Mucosa of stomach (tissue), 1 donor: ENCODE measurements around the gene SLC2A13.
"Not testable (repeated sequence)": the region's sequence is repeated elsewhere in the genome, so short reads cannot be mapped to it uniquely, and the experiment has no call there.

Source experiments
- H3K27me3 ChIP-seq: one replicate; pipeline ENCODE4 v1.7.0; 2013; ENCODE audit warnings: mild to moderate bottlenecking, low read length; ENCODE audit not compliant: control insufficient read depth, insufficient read depth
- H3K36me3 ChIP-seq: one replicate; pipeline ENCODE4 v1.7.0; 2013; ENCODE audit warnings: low read length; ENCODE audit not compliant: control insufficient read depth, insufficient read depth
- H3K4me1 ChIP-seq: one replicate; pipeline ENCODE4 v1.7.0; 2013; ENCODE audit warnings: mild to moderate bottlenecking, low read length; ENCODE audit not compliant: control insufficient read depth, insufficient read depth
- H3K4me3 ChIP-seq: one replicate; pipeline ENCODE4 v1.7.0; 2013; ENCODE audit warnings: low read length
- H3K9ac ChIP-seq: one replicate; pipeline ENCODE4 v1.7.0; 2013; ENCODE audit warnings: mild to moderate bottlenecking, low read length, moderate library complexity
- H3K9me3 ChIP-seq: one replicate; pipeline ENCODE4 v1.7.0; 2013; ENCODE audit warnings: mild to moderate bottlenecking, low read length, moderate library complexity; ENCODE audit not compliant: control insufficient read depth
- donor health status: Pancreatic carcinoma.

SLC2A13 gene

DNA sequence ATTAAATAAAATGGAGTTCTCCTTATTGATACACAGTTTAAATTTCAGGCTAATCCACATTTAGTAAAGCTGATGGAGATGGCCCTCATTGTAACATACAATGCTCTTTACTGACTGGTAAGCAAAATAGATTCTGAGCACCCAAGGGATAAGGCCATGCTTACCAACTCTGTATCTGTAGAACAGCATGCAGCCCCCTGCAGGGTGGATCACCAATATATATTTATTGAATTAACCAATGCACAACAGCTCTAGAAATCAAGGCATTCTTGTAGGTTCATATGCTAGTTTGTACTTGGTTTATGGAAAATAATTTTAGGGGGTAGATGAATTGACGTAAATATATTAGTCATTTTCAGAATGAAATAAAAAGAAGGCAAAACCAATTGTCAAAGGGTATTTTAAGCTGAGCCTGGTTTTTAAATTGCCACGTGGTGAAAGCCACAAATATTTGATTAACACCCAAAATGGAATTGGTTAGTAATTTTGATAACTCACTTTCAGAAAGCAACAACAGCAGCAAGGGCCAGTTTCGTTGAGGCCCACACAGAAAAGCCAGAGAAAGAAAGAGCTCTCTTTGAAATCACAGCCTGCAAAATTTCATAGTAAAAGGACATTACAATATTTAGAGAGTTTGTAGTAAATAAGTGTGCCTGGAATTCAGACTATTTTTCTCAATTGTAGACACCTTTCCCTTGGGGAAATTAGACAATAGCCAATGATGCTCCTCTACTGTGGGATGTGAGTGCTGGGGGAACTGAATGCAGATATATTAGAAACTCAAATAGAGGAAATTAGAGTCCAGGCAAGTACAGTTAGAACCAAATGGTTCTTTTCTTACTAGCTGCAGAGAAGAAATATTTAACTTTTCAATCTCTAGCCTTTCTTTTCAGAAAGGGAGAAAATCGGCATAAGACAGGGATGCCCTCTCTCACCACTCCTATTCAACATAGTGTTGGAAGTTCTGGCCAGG lies 270.1 kb downstream of the SLC2A13 start:
- Histone ChIP-seq H3K9ac (no peak overlapping the region), H3K4me3 (no peak overlapping the region), H3K9me3 (no peaks in the 10 kb centered on the region), H3K27me3 (no peaks in the 10 kb centered on the region), H3K4me1 (peaks cover 8% of the 10 kb centered on the region), H3K36me3 (no peaks in the 10 kb centered on the region)

DNA sequence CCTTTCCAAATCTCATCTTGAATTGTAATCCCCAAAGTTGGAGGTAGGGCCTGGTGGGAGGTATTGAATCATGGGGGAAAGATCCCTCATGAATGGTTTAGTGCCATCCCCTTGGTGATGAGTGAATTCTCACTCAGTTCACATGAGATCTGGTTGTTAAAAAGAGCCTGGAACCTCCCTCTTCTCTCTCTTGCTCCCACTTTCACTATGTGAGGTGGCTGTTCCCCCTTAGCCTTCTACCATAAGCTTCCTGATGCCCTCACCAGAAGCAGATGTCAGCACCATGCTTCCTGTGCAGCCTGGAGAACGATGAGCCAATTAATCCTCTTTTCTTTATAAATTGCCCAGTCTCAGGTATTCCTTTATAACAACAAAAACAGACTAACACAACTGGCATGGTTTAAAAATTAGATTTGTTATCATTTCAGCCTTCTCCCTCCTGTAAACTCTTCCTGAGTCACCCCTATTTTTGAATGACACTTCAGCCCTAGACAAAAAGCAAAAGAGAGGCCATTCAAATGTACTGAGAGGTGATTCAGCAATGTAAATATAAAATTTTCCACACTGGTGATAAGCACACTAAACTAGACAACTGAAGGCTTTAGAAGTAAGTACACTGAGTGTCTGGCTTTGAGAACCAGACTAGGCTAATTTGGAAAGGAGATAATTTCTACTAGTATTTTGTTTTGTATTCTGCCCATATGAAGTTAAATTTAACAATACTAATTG lies 274.1 kb downstream of the SLC2A13 start:
- no peak overlapping the region for H3K9ac ChIP-seq
- no peak overlapping the region for H3K4me3 ChIP-seq
- peaks cover 9% of the 10 kb centered on the region for H3K4me1 ChIP-seq
- H3K36me3 ChIP-seq, result no peaks in the 10 kb centered on the region
- no peaks in the 10 kb centered on the region for H3K9me3 ChIP-seq
- H3K27me3 ChIP-seq, result no peaks in the 10 kb centered on the region

DNA sequence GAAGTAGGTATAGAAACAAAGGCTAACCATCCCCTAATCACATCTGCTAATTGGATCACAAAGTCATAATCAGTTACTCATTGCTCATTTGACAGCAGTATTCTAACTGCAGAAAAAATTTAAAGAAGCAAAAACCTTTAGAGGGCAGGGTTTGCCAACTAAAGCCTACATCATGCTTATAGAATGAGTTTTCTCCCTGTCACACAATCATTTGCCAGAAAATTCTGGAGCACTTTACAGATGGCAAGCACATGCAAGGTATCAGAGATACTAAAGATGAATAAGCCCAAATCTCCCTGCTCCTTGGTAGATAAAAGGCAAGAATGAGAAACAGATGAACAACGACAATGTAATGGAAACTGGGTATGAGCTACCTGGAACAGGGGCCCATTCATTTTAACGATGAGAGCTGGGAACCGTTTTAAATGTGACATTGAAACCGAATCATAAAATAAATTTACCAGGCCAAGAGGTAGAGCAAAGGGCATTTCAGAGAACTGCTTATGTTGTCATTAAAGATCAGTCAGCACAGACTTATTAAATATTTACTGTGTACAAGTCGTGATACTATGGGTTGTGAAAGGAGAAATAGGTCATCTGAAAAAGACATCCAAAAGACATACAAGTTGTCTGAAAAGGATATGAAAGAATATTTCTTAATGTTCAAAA lies 274.9 kb downstream of the SLC2A13 start:
- no peaks in the 10 kb centered on the region for H3K27me3 ChIP-seq
- peaks cover 9% of the 10 kb centered on the region for H3K4me1 ChIP-seq
- H3K36me3 ChIP-seq, result no peaks in the 10 kb centered on the region
- H3K9me3 ChIP-seq, result no peaks in the 10 kb centered on the region
- no peak overlapping the region for H3K4me3 ChIP-seq
- H3K9ac ChIP-seq, result no peak overlapping the region

DNA sequence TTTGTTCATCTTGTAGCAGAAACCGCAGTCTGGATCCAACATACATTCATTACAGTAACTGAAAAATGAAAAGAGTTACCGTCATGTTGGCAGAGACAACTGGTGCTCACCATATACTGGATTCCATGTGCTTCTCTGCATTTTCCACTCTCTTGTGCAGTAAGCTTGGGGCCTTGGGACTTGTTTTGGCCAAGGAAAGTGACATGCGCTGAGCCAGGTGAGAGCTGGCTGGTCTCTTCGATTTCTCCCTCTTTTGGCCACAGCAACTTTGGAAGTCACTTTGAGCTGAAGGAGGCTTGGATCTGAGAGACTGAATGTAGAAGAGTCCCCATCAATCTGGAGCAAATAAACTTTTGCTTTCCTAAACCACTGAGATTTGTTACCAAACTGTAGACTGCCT lies 275.7 kb downstream of the SLC2A13 start:
- H3K36me3 ChIP-seq, result no peaks in the 10 kb centered on the region
- peaks cover 9% of the 10 kb centered on the region for H3K4me1 ChIP-seq
- no peaks in the 10 kb centered on the region for H3K9me3 ChIP-seq
- H3K4me3 ChIP-seq, result no peak overlapping the region
- no peaks in the 10 kb centered on the region for H3K27me3 ChIP-seq
- H3K9ac ChIP-seq, result no peak overlapping the region

DNA sequence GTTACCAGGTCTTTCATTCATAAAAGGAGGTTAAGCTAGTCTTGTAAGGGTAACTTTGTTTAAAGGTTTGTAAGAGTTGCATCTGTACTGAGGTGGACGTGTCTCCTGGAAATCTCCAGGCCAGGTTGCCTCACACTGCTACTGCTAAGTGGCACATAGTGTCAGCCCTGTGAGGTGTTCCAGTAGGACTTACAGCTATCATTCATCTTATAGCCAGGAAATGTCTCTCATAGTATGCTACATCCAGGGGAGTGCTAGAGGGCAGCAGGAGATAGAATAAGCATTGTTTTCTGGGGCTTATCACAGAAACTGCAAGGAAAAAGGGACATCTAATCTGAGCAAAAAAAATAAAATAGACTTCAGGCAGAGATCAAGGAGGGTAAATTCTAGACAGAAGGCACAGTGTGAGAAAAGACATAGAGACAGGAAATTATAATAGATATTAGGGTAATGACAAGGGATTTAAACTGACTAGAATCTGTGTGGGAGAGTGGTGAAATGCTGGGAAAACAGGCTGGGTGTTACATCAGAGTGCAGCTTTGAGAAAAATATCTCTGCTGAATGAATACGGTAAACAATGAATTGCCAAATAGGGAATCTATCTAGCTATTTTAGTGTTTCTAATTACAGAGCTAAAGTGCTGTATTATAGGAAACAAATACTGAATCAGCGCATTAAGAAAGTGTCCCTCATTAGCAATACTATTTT lies 281.2 kb downstream of the SLC2A13 start:
- Histone ChIP-seq H3K4me3 (no peak overlapping the region), H3K9me3 (no peaks in the 10 kb centered on the region), H3K27me3 (no peaks in the 10 kb centered on the region), H3K4me1 (no peaks in the 10 kb centered on the region), H3K36me3 (no peaks in the 10 kb centered on the region), H3K9ac (no peak overlapping the region)

DNA sequence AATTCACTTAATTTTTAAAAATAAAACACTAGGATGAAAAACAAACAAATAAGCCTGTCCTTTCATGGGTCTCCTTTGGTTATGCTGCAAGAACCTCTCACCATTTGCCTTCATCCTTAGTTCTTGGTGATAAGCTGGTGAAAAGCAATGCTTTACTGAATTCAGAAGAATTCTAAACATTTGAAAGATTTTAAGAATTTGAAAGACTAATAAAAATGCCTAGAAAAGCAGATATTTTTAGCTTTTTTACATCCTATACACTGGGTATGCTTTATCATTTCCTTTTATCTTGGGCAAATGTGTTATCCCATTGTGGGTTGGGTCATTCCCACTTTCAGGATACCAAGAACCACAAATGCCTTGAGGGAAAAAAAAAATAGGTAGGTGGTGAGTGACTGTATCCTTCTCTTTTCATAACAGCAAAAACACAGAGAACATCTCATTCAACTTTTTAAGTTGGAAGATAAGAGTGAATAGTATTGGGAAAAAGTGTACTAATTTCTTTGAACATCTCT lies 289.2 kb downstream of the SLC2A13 start:
- no peaks in the 10 kb centered on the region for H3K36me3 ChIP-seq
- no peaks in the 10 kb centered on the region for H3K27me3 ChIP-seq
- H3K9me3 ChIP-seq, result no peaks in the 10 kb centered on the region
- H3K4me1 ChIP-seq, result no peaks in the 10 kb centered on the region
- H3K4me3 ChIP-seq, result no peak overlapping the region
- H3K9ac ChIP-seq, result no peak overlapping the region

DNA sequence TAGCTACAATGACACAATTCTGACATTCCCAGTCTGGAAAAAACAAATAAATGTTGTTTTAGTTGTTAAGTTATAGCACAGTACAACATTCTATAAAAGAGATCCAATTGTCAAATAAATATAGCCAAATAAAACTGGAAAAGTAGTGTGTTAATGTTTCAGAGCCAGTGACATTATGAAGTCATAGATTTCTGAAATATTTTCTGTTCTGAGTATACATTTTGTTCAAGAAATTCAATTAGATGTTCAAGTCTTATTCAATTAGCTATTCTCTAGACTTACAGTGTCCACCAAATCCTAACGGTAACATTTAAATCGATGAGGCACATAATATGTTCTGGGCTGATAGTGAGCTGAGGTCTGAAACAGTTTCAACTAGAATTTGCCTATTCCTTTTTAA lies 290.1 kb downstream of the SLC2A13 start:
- no peak overlapping the region for H3K9ac ChIP-seq

DNA sequence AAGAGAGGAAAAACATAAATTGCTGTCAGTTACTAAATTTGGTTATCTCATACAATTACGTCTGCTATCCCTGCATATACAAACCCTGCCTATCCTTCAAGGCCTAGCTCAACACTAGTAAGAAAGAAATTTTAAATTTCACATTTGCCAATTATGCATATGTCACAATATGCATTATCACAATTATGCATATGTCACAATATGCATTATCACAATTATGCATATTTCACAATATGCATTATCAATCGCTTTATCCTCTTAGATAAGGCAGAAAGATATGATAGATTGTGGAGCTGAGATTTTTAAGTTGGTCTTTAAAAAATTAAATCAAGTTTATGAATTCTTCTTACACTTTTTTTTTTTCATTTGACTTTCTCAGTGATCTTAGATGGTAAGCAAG lies 291.3 kb downstream of the SLC2A13 start:
- no peaks in the 10 kb centered on the region for H3K9me3 ChIP-seq
- no peak overlapping the region for H3K9ac ChIP-seq
- no peaks in the 10 kb centered on the region for H3K36me3 ChIP-seq
- no peak overlapping the region for H3K4me3 ChIP-seq
- H3K4me1 ChIP-seq, result no peaks in the 10 kb centered on the region
- no peaks in the 10 kb centered on the region for H3K27me3 ChIP-seq

More for the DNA sequence above, 290.1 kb downstream of the SLC2A13 start:
- Histone ChIP-seq H3K27me3 (no peaks in the 10 kb centered on the region), H3K4me3 (no peak overlapping the region), H3K4me1 (no peaks in the 10 kb centered on the region), H3K9me3 (no peaks in the 10 kb centered on the region), H3K36me3 (no peaks in the 10 kb centered on the region)

DNA sequence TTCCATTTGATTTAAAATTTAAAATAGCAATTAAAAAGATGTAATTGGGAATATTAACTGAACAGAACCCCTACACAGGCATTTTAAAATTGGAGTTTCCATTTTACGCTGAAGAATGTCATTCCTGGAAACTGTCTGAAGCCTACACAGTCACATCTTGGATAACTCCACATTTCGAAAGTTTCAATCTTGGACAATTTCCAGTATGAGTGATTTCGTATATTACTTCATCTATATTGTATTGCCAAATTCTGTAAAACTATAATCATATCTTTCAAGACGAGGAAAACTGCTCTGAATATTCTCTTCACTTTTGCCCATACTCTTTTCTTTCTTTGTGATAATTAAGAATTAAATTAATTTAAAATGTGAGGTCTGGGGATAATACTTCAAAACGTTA lies 292.1 kb downstream of the SLC2A13 start:
- Histone ChIP-seq H3K36me3 (no peaks in the 10 kb centered on the region), H3K4me3 (no peak overlapping the region), H3K27me3 (no peaks in the 10 kb centered on the region), H3K4me1 (no peaks in the 10 kb centered on the region), H3K9me3 (no peaks in the 10 kb centered on the region), H3K9ac (no peak overlapping the region)

DNA sequence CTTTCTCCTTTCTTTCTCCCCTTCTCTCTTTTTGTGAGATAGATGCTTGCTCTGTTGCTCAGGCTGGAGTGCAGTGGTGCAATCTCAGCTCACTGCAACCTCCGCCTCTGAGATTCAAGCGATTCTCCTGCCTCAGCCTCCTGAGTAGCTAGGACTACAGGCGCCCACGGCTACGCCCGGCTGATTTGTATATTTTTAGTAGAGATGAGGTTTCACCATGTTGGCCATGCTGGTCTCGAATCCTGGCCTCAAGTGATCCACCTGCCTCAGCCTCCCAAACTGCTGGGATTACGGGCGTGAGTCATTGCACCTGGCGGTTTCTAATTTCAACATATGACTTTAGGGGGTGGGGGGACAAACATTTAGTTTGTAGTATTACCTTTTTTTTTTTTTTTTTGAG lies 293.4 kb downstream of the SLC2A13 start:
- not testable (repeated sequence) for H3K4me3 ChIP-seq, H3K9ac ChIP-seq, H3K4me1 ChIP-seq, H3K9me3 ChIP-seq, H3K36me3 ChIP-seq, H3K27me3 ChIP-seq

DNA sequence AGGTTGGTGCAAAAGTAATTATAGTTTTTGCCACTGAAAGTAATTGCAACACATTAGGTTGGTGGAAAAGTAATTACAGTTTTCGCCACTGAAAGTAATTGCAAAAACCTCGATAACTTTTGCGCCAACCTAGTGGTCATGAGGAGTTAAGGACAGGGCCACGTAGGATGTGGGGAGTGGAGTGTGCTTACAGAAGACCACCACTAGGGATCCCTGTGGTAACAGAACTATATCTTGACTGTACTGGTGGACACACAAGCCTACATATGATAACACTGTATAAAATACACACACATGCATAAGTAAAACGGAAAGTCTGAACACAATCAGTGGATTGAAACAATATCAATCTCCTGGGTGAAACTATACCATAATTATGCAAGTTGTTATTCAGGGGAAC lies 298.8 kb downstream of the SLC2A13 start:
- H3K4me1 ChIP-seq, result no peaks in the 10 kb centered on the region
- no peak overlapping the region for H3K4me3 ChIP-seq
- H3K27me3 ChIP-seq, result no peaks in the 10 kb centered on the region
- no peaks in the 10 kb centered on the region for H3K36me3 ChIP-seq
- H3K9ac ChIP-seq, result no peak overlapping the region
- no peaks in the 10 kb centered on the region for H3K9me3 ChIP-seq
